Globus pallidus (tissue), 1 donor: Measurements from ENCODE around the gene SPATA24.
"Not testable (repeated sequence)": the region's sequence is repeated elsewhere in the genome, so short reads cannot be mapped to it uniquely, and the experiment has no call there.

ENCODE experiments used
- DNase-seq: peaks from one replicate; pipeline ENCODE4 v3.0.0-alpha.2; 2015; ENCODE audit warnings: low spot score

Gene SPATA24

DNA sequence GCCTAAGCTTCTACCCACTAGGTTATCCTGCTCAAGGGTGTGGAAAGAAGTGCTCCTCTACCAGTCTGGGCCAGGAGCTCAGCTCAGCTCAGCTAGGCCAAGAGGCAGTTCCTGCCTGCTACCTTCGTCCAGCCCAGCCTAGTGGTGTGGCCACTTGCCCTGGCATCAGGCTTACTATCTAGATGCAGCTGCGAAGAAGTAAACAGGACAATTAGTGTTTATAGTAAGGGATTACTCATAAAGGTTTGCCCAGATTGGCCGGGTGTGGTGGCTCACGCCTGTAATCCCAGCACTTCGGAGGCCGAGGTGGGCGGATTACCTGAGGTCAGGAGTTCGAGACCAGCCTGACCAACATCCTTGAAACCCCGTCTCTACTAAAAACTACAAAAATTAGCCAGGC lies 12.8 kb upstream of the SPATA24 start:
- no peak for DNase-seq

DNA sequence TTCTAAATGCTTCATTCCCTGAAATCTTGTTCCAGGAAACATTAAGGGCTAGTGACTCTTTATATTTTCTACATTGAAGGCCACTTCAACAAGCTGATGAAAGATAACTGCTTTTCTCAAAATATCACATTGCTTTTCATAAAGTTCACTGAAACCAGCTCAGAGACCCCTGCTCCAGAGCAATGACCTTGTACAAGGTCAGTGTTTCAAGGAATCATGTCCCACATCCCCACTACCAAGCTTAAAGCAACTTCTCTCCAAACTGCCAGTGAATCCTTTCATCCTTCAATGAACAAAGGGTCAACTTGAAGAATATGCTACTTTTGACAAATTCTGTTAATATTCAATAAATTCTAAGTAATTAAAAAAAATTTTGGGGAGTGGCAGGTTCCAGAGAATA lies 12.0 kb upstream of the SPATA24 start:
- DNase-seq: no peak

DNA sequence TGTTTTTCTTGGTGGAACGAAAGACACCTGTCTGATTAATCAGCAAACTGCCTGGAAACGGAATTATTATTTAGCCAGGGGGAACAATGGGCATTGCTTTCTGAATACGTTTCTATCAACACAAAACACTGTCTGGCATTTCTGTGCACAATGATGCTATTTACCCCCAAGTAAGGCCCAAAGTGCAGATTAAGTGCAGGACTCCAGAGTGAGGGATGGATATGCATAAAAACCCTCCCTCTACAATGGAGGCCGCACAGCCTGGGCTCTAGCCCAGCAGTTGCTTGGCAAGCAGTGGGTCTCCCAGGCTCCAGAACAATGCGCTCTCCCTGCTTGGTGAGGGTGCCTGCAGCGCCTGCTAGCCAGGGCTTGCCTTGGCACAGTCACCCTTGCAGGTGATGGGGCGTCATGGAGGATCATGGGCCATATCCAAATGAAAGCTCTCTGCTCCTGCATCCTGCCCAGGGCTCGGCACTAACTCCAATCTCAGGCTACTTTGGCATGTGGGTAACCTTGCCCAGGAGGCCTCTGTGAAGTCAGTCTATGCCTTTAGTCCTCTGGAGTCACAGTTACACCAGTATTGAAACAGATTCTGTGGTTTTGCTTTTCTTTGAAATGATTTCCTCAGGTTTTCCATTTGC lies 11.5 kb upstream of the SPATA24 start:
- peak; percentile 95 for DNase-seq

DNA sequence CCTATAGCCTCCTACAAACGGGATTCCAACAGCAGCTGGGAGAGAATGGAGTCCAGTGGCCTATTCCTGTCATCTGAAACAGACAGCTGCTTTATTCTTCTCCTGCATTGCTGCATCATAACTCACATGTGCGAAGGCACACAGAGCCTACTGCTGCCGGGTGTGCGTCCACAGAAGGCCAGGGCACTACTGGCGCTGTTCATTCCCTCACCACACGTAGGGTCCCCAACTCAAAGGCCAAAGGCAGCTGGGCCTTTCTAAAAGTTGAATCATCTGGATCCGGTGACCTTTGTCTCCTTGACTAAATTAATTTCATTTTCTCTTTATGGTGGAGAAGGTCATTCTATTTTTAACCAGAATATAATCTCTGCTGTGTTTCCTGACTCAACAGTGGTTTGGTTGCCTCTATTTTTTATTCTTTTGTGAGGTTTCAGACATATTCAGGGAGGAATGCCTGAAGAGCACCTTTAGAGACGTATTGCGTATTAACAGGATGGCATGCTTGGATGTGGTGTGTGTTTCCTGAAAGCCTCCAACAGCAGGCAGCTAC lies 10.8 kb upstream of the SPATA24 start:
- peak; percentile 74 for DNase-seq

DNA sequence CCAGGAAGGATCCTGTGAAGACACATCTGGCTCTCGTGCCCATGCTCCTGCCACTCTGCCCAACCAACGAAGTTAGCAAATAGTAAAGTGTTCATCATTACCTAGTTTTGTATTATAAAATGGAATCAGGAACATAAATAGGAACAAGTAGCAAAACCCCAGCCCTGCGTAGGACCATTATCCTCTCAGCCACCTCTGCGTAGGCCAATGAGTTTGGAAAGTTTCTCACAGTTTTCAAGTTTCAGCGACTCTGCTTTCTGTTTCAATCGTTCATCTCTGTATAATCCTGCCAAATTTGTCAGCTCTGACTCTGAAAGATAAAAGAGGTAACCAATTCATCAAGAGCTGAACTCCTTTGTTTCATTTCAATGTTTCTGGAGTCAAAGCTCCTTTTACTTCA lies 10.1 kb upstream of the SPATA24 start:
- no peak for DNase-seq

DNA sequence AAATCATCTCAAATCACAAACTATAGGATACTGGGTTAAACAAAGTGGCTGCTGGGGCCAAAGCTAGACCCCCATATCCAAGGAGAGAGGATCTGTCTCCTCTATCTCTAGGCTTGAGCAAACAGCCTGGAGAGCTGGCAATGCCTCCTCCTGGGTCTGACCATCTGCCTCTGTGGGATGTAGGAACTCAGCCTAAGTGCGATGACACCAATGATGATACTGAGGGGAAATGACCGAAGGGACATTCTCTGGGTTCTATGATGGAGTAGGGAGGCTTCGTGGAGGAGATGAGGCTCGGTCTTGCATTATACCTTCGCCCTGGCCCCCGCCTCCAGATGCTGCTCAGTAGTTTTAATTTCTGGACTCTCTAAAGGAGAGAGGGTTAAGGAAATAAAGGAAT lies 9.3 kb upstream of the SPATA24 start:
- DNase-seq: no peak

DNA sequence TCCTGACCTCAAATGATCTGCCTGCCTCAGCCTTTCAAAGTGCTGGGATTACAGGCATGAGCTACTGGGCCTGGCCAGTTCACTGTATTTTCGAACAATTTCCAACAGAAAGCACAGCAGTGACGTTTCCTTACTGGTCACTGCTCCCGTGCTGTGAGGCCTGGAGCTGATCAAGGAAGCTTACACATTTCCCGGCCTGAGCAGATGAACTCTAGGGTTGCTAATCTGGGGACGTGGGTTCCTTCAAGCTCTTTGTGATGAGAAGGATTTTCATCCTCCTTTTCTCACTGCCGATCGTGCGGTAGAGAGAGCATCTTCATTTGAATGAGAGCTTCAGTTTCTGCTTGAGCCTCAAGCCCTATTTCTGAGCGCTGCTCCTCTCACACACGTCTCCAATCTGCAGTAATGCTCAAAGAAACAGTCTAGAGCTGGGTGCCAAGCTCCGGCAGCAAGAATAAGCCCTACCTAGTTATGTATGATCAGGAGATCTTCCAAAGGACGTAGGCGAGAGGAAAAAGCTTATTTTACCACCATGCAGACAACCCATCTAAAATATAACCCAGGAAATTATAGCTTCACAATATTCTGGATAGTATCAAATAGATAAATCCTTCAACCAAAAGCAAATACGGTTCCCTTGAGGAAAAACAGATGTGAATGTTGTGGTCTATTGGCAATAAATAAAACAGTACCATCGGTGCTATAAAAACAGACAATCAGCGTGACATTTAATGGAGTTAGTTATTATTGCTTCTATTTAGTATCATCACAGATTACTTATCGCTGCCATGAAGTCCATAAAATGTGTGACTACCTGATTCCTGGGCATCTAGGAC lies 7.3 kb upstream of the SPATA24 start:
- no peak for DNase-seq

DNA sequence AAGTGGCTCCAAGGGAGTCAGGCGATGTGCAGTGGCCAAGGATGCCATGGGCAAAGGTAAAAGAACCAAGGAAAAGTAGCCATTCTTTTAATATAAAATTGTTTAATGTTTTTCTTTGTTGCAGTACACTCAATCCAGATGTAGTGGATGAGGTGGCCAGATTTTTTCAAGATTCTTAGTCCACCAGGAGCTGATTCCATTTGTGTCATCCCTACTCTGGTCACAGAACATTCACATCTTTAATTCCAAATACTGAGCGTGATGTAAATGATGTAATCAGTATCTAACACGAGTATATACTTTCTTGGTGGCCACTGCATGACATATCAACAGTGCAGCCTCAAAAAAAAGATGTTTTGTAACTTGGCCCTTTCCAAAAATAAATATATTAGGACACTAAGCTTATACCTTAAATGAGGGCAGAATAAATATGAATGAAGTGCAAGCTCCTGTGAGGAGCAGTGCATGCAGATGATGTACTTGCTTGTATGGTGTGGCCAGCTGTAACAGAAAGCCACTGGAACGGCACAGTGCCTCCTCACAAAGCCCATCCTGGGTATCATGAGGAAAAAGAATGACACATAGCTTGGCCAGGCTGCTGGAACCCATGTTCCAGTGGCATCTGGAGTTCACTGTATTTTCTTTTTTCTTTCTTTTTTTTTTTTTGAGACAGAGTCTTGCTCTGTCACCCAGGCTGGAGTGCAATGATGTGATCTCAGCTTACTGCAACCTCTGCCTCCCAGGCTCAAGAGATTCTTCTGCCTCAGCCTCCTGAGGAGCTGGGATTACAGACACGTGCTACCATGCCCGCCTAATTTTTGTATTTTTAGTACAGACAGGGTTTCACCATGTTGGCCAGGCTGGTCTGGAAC lies 6.5 kb upstream of the SPATA24 start:
- DNase-seq: no peak

DNA sequence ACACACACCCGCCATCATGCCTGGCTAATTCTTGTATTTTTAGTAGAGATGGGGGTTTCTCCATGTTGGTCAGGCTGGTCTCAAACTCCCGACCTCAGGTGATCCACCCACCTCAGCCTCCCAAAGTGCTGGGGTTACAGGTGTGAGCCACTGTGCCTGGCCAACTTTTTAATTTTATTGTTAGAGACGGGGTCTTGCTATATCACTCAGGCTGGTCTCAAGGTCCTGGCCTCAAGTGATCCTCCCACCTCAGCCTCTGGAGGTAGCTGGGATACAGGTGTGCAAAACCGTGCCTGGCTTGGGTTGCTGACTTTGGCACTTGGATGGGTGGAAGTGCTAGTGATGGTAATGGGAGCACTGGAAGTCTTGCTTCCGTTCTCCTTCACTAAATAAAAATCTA lies 5.2 kb upstream of the SPATA24 start:
- DNase-seq: not testable (repeated sequence)

DNA sequence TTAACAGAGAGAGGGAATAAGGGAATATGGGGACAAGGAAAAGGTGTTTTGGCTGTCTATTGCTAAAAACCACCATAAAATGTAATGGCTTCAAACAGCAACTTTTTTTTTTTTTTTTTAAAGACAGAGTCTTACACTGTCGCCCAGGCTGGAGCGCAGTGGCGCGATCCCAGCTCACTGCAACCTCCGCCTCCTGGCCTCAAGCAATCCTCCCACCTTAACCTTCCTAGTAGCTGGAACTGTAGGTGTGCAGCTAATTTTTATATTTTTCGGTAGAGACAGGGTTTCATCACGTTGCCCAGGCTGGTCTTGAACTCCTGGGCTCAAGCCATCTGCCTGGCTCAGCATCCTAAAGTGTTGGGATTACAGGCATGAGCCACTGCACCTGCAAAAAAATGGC lies 4.3 kb upstream of the SPATA24 start:
- no peak for DNase-seq

DNA sequence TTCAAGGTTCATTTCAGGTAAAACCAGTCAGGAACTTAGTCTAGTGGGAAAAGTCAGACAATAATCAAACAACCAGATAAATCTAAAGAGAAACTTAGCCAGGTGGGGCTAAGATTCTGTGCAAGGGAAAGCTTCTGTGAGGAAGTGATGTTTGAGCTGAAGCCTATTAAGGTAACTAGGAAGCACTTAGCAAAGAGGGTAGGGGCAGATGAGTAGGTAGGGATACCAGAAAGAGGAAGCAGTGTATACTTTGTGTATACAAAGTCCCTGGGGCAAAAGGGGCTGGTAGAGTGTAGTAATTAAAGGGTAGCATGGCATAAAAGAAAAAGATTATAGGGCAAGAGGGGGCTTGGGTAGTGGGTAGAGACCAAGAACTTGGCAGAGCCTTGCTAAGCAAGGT lies 3.6 kb upstream of the SPATA24 start:
- no peak for DNase-seq

DNA sequence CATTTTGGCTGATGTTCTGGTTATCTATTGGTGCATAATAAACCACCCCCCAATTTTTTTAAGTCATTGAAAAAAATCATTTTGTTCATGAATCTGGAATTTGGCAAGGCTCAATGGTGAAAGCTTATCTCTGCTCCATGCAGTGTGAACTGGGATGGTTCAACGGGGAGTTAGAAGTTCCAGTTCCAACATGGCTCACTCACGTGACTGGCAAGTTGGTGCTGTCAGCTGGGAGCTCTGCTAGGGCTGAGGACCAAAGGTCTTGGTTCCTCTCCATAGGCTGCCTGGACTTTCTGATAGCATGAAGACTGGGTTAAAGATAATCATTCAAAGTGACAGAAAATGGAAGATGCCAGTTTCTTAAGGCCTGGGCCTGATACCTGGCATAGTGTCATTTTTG lies 3.1 kb upstream of the SPATA24 start:
- no peak for DNase-seq

DNA sequence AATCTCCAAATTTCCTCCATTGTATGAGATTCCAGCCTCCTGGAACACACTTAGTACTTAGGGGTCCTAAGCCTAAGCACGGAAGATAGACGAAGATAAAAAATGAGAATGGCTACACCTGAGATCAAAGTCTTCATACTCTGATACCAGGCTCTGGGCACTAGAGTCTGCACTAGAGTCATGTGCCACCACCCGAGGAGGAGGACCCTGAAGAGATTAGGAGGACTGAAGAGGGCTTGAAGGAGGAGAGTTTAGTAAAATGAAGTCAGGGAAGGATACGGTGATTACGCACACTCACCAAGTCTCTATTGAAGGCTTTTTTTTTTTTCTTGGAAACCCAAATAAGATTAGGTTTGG lies 573 bp upstream of the SPATA24 start:
- DNase-seq: no peak

DNA sequence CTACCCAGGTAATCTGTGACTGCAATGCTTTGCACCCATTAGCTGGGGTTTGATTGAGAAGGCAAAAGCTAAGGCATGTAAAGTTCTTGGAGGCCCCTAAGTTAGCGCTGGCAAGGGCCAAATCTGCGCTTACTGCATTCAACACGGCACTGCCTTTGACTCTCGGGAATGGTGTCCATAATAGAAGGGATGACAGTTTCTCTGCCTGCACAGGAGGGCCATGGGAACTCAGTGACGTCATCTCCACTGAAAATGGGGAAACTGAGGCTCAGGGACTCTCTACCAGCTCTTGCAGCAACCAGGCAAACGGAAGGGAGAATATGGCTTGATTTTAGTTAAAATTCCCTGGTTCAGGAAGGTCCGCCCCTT lies 487 bp downstream of the SPATA24 start:
- no peak for DNase-seq

DNA sequence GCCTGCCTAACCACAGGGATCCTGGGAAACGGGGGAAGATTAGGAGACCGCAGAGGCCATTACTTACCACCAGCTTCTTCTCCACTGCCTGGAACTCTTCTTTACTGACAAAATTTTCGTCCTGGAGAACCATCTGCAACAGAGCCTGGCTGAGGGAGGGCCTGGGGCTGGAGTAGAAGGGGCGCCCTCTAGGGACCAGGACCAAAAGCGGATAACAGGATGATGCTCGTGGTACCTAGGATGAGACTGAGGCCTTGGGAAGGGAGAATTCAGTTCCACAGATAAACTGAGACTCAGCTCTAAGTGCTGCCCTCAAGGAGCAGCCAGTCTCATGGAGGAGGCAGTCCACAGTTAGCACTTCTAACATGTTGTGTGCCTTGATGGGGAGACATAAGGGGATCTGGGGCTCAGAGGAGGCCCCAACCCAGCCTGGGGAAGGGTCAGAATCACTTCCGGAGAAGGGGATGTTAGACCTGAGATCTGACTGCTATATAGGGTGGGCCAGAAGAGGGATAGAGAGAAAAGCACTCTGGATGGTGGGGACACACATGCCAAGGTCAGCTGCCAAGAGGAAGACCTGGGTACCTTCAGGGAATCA lies 1.2 kb downstream of the SPATA24 start:
- DNase-seq: no peak

DNA sequence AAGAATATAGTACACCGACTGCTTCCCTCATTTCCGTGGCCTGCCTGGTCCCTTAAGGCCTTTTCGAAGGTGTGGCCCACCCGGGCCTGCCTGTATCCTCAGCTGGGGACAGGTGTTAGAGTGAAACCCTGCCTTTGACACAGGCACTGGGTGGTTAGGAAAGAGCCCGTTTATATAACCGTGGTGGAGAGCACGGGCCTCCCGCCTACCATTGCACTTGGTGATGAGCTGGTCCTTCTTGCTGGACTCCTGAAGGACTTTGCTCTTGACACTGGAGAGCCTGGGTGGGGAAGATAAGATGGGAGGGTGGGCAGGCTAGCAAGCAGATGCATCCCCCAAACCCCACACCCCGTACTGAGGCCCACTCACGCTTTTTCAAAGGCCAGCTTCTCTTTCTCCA lies 2.3 kb downstream of the SPATA24 start:
- no peak for DNase-seq

DNA sequence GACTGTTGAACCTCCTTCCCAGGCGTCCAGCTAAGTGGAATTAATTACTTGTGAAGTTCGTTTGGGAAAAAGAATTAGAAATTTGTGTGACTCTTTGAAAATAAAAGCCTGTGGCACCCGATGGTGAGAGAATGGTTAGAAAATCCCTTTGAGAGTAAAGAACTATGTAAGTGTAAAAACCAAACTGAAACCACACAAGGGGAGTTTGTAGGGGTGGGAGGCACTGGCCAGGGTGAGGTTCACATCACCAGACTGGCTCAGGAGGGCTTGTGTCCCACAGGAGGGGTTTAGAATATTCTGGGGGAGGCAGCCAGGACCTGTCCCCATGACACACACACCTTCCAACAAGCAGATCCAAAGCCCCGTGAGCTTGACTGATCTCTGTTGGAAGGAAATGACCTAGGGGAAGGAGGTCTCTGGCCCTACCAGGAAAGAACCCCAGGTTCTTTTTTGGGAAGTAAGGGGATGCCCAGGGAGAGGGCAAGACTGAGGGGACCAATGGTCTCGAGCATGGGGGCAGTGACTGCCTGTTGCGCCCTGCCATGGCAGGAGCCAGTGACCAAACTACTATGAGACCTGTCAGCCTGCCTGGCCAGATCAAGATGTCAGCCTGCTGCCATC lies 4.3 kb downstream of the SPATA24 start:
- no peak for DNase-seq

DNA sequence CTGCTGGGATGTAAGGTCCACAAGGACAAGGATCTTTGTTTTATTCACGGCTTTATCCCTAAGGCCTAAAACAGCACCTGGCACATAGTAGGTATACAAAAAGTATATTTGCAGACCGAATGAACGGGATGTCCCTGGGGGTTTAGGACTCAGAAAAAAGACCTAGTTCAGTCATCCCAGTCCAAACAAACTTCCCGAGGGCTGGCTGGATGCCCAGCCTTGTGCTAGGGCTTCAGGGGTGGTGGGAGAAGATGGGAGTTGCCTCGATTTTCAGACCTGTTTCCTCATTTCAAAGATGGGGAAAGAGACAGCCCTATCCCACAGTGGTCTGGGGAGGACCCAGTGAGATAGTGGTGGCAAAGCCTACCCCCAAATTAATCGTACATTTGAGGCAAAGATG lies 6.0 kb downstream of the SPATA24 start:
- DNase-seq: no peak

DNA sequence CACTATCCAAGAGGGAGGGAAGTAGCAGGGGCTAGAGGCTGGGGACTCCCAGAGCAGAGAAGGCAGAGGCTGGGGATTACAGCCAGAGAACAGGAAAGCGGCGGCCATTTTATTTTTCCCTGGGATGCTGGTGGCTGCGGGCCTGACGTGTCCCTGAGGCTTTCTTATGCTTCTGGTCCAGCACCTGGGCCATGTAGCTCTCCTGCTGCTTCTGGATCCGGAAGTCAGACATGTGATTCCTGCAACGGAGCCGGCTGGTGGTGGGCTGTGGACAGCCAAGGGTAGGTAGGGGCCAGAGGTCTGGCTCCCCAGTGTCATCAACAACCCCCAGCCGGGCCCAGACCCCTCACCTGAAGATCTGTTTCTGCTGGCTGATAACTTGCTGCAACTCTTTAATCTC lies 7.2 kb downstream of the SPATA24 start:
- DNase-seq: no peak

DNA sequence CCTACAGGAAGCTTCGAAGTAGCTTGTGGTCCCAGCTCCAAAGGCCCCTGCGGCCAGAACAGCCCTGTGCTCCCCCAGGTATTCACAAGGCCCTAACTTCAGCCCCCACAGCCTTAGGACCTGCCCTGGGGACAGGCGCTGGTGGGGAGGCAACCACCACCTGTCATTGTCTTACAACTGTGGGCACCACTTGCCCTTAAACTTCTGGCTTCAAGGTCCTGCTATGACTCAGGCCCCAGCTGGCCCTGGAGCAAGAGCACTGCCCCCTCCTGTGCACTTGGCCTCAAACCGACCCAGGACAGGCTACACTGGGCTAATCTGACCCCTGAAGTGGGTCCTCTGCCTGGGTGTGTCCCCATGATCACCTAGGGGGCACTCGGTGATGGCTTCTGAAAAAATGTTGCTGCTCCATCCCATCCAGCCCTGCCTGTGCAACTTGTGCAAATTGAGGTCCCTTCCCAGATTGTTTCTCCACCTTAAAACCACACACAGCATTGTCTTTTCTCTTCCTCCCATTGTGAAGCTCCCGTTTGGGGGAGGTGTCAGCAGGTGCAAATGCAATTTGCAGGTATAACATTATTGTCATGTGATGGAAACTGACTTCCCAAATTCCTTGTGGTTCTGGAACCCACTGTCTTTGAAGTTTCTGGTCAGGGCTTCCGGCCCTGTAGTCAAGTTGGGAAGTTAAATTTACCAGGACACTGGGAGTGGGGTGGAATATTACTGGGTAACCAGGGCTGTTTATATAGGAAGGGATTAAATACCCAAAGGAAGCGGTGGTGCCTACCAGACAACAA lies 7.8 kb downstream of the SPATA24 start:
- no peak for DNase-seq
